Type B pancreatic cell (in vitro differentiated cells): ENCODE measurements around the gene BCR. TPM values are rescaled to one million over a fixed set of nuclear protein-coding genes. Genes with fewer than 3 reads are reported as not detected.

Source experiments
- total RNA-seq: library from RNA; stranded (reverse); gene quantifications from 2 replicates; pipeline ENCODE4 v1.2.1, GENCODE V29; 2021; ENCODE audit warnings: low replicate concordance

BCR gene
- total RNA-seq, 1 donor from 2014 or later: 61.2 TPM

Other genes starting within 250 kb of the BCR start
- 8.7 and 14.4 TPM in 2 replicates for gene GNAZ, start 110.0 kb upstream of the BCR start, total RNA-seq
- 0.93 and 1.5 TPM in 2 replicates for gene RSPH14, start 38.5 kb upstream of the BCR start, total RNA-seq
- 6.8 and 18.4 TPM in 2 replicates for gene RAB36, start 35.0 kb upstream of the BCR start, total RNA-seq